SK-N-SH treated with all-trans-retinoic acid at 6 μM for 48 hours (cell line): ENCODE results near the gene OR10A4.

Experiments
- ATAC-seq: fragments of 200-7000 bp; cut with Tn5 transposase; 3 replicates; pipeline ENCODE4 v1.9.1; 2020; ENCODE audit warnings: mild to moderate bottlenecking, moderate library complexity
- ARNTL ChIP-seq: fragments of 450-650 bp; formaldehyde crosslinking; IDR thresholded peaks from 2 replicates; pipeline ENCODE4 v1.5.0; 2020; ENCODE audit warnings: low read depth, mild to moderate bottlenecking, moderate library complexity, borderline replicate concordance
- BACH2 ChIP-seq: fragments of 250-450 bp; sonication (Bioruptor Pico); IDR thresholded peaks from 2 replicates; pipeline ENCODE4 v1.9.0; 2021; ENCODE audit warnings: mild to moderate bottlenecking, borderline replicate concordance
- CREB5 ChIP-seq: fragments of 250-450 bp; sonication (Bioruptor Pico); IDR thresholded peaks from 2 replicates; pipeline ENCODE4 v1.5.1; 2020; ENCODE audit warnings: low read depth, mild to moderate bottlenecking, moderate library complexity
- CSDC2 ChIP-seq: fragments of 250-450 bp; sonication (Bioruptor Pico); IDR thresholded peaks from 2 replicates; pipeline ENCODE4 v1.5.0; 2020; ENCODE audit warnings: mild to moderate bottlenecking, moderate library complexity
- CSRNP3 ChIP-seq: fragments of 250-450 bp; sonication (Bioruptor Pico); IDR thresholded peaks from 2 replicates; pipeline ENCODE4 v1.5.1; 2021; ENCODE audit warnings: mild to moderate bottlenecking, moderate library complexity
- ESRRG ChIP-seq: fragments of 250-450 bp; sonication (Bioruptor Pico); IDR thresholded peaks from 2 replicates; pipeline ENCODE4 v1.6.1; 2021; ENCODE audit warnings: mild to moderate bottlenecking
- GLIS3 ChIP-seq: fragments of 250-450 bp; sonication (Bioruptor Pico); IDR thresholded peaks from 2 replicates; pipeline ENCODE4 v1.5.0; 2020; ENCODE audit warnings: mild to moderate bottlenecking, moderate library complexity
- ISL1 ChIP-seq: fragments of 250-450 bp; sonication (Bioruptor Pico); IDR thresholded peaks from 2 replicates; pipeline ENCODE4 v2.1.2; 2022; ENCODE audit warnings: mild to moderate bottlenecking, moderate library complexity
- OSR1 ChIP-seq: fragments of 250-450 bp; sonication (Bioruptor Pico); IDR thresholded peaks from 2 replicates; pipeline ENCODE4 v1.8.0; 2022; ENCODE audit warnings: moderate library complexity, mild to moderate bottlenecking, inconsistent platforms
- PATZ1 ChIP-seq: fragments of 250-450 bp; sonication (Bioruptor Pico); IDR thresholded peaks from 2 replicates; pipeline ENCODE4 v1.8.0; 2020; ENCODE audit warnings: mild to moderate bottlenecking, moderate library complexity, borderline replicate concordance
- POU6F1 ChIP-seq: fragments of 250-450 bp; sonication (Bioruptor Pico); IDR thresholded peaks from 2 replicates; pipeline ENCODE4 v1.8.0; 2021; ENCODE audit warnings: low read depth, mild to moderate bottlenecking, moderate library complexity, borderline replicate concordance
- PPARA ChIP-seq: fragments of 250-450 bp; sonication (Bioruptor Pico); IDR thresholded peaks from 2 replicates; pipeline ENCODE4 v1.5.0; 2020; ENCODE audit warnings: mild to moderate bottlenecking, borderline replicate concordance
- SNAI2 ChIP-seq: fragments of 250-450 bp; sonication (Bioruptor Pico); IDR thresholded peaks from 2 replicates; pipeline ENCODE4 v1.5.0; 2020; ENCODE audit warnings: mild to moderate bottlenecking, moderate library complexity
- TCF4 ChIP-seq: fragments of 250-450 bp; sonication (Bioruptor Pico); IDR thresholded peaks from 2 replicates; pipeline ENCODE4 v1.8.0; 2021; ENCODE audit warnings: mild to moderate bottlenecking, moderate library complexity, borderline replicate concordance
- TOX ChIP-seq: fragments of 250-450 bp; sonication (Bioruptor Pico); IDR thresholded peaks from 2 replicates; pipeline ENCODE4 v1.8.0; 2021; ENCODE audit warnings: mild to moderate bottlenecking, moderate library complexity, borderline replicate concordance
- TSHZ2 ChIP-seq: fragments of 250-450 bp; sonication (Bioruptor Pico); IDR thresholded peaks from 2 replicates; pipeline ENCODE4 v1.5.0; 2020; ENCODE audit warnings: mild to moderate bottlenecking, moderate library complexity
- ZC3H10 ChIP-seq: fragments of 250-450 bp; sonication (Bioruptor Pico); IDR thresholded peaks from 2 replicates; pipeline ENCODE4 v1.5.1; 2021; ENCODE audit warnings: mild to moderate bottlenecking, moderate library complexity
- ZFP3 ChIP-seq: fragments of 250-450 bp; sonication (Bioruptor Pico); IDR thresholded peaks from 2 replicates; pipeline ENCODE4 v1.5.0; 2020; ENCODE audit warnings: mild to moderate bottlenecking, moderate library complexity
- ZNF565 ChIP-seq: fragments of 450-650 bp; formaldehyde crosslinking; conservative IDR thresholded peaks from 2 replicates; pipeline ENCODE4 v1.5.0; 2020; ENCODE audit warnings: low read depth, mild to moderate bottlenecking, moderate library complexity
- ZNF70 ChIP-seq: fragments of 450-650 bp; formaldehyde crosslinking; IDR thresholded peaks from 2 replicates; pipeline ENCODE4 v1.5.0; 2020; ENCODE audit warnings: mild to moderate bottlenecking, moderate library complexity

OR10A4 gene

GRCh38 chr11:6911378-6911777, 35.0 kb downstream of the OR10A4 start:
- no peak for ATAC-seq
- no peak for TF ChIP-seq TCF4 (CRISPR knock-in tag)
- no peak for TF ChIP-seq CSRNP3 (CRISPR knock-in tag)
- no peak for TF ChIP-seq PPARA (CRISPR knock-in tag)
- TF ChIP-seq OSR1 (CRISPR knock-in tag): no peak
- no peak for TF ChIP-seq CSDC2 (CRISPR knock-in tag)
- no peak for TF ChIP-seq CREB5 (CRISPR knock-in tag)
- TF ChIP-seq BACH2: no peak
- no peak for TF ChIP-seq ZC3H10 (CRISPR knock-in tag)

GRCh38 chr11:6911948-6912347, 35.5 kb downstream of the OR10A4 start:
- no peak for ATAC-seq
- TF ChIP-seq BACH2 (no peak), TOX (CRISPR knock-in tag) (no peak), PPARA (CRISPR knock-in tag) (no peak), GLIS3 (CRISPR knock-in tag) (no peak), ZC3H10 (CRISPR knock-in tag) (no peak), TCF4 (CRISPR knock-in tag) (no peak), SNAI2 (CRISPR knock-in tag) (no peak), ARNTL (CRISPR knock-in tag) (no peak), OSR1 (CRISPR knock-in tag) (no peak), POU6F1 (CRISPR knock-in tag) (no peak), ZFP3 (CRISPR knock-in tag) (no peak), CSDC2 (CRISPR knock-in tag) (no peak), CREB5 (CRISPR knock-in tag) (no peak), TSHZ2 (CRISPR knock-in tag) (no peak), PATZ1 (CRISPR knock-in tag) (no peak), ZNF70 (CRISPR knock-in tag) (no peak), CSRNP3 (CRISPR knock-in tag) (no peak), ZNF565 (CRISPR knock-in tag) (no peak), ISL1 (CRISPR knock-in tag) (no peak), ESRRG (CRISPR knock-in tag) (no peak)
